ENCODE results near the gene EXOSC5.

GRCh38 chr19:41413947-41414346, 16.8 kb upstream of the EXOSC5 start:
- no peak for TF ChIP-seq CTCF (IDR thresholded peaks at IDR 0.05; ENCODE audit: low read depth, low read length)
- no peak for TF ChIP-seq EZH2phosphoT487 (IDR thresholded peaks at IDR 0.05; ENCODE audit: low read depth)
